ENCODE data around the gene SLC39A11.

Gene SLC39A11

DNA sequence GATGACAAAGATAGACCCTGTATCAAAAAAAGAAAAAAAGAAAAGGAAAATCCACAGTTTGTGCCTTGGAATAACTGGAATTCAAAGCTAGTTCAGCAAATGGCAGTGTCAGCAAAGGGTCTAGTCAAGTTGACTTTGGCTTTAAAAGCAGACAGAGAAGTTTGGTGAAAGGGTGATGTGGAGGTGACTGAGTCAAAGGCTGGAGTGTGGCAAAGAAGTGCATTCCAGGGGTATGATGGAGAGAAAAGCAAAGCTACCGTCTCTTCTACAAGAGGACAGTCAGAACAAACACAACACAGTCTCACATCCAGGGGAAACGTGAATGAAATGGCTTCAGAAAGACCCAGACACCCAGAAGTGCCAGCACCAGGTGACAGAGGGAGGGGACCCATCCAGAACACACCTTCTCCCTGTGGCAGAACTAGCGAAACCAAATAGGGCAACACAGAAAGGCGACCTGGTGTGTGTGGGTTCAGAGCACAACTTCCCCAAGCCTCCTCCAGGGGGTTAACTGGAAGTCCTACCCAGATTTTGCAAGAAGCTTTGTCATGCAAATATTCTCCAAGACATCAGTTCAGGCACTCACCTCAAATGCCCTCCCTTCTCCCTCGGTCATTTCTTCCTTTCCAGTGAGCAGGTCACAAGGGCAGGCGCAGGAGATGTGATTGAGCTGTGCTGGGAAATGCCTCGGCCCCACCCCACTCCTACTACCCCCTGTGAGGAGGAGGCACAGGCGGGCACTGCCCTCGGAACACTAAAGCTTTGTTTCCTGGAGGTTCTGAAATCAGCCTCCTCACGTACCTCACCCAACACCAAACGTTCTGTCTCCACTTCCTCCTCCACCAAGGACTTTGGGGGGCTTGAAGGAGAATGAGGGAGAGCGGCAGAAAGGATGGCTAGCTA lies 489.7 kb downstream of the SLC39A11 start:
- no peak for DNase-seq

GRCh38 chr17:72600934-72601333 lies 491.6 kb downstream of the SLC39A11 start:
- no peak for DNase-seq

GRCh38 chr17:72599891-72600290 lies 492.6 kb downstream of the SLC39A11 start:
- no peak for DNase-seq

DNA sequence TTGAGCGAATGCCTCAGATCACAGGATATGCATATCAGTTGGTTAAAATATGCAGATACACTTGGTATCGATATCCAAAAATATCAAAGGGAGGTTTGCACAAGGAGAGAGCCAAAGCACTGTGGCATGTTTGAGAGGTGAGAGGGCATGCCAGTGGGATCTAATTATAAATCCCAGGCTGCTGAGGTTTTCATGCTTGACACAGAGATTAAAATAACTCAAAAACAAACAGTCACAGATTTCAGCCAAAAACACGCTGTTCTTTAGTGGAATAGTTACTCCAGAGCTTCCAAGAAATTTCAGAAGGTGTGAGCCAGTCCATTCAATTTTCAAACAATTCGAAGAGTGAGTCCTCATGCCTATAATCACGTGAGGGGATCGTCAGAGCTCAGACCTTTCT lies 493.8 kb downstream of the SLC39A11 start:
- DNase-seq, result no peak

- DNase-seq, result no peak
Observed at GRCh38 chr17:72597354-72598087, 495.0 kb downstream of the SLC39A11 start.

Measured in NCI-H446 treated with DMSO at 0.1 percent for 48 hours (cell line).